Measurements from ENCODE around the gene FABP3. TPM values are rescaled to one million over a fixed set of nuclear protein-coding genes. Genes with fewer than 3 reads are reported as not detected.
A peak's percentile ranks its signal among the peaks of the same experiment; 100 is the strongest.

The FABP3 gene
- total and polyA plus RNA-seq, 2 donors (not counting 1 experiment from before 2014, with no cell fraction given), result 275 to 554 TPM

- H3K36me3 ChIP-seq (ENCODE audit: control insufficient read depth, insufficient read depth, low read length), result peaks cover 5% of the 10 kb centered on the region
- no peak overlapping the region for H3K4me3 ChIP-seq (replicated peaks in 1 of 4; ENCODE audit: control extremely low read depth in 1 of 4, insufficient read depth in 1 of 4, low read depth in 3 of 4, low read length in 4 of 4)
- H3K79me2 ChIP-seq (ENCODE audit: control insufficient read depth, insufficient read depth, low read length), result peaks cover 55% of the 10 kb centered on the region
- no peak overlapping the region for H2AFZ ChIP-seq (ENCODE audit: low read length)
- peaks cover 15% of the 10 kb centered on the region for H3K4me1 ChIP-seq (ENCODE audit: control insufficient read depth, extremely low read depth, insufficient read depth, low read length)
- H4K20me1 ChIP-seq (ENCODE audit: control insufficient read depth, extremely low read depth, insufficient read depth, low read length), result no peaks in the 10 kb centered on the region
- no peak overlapping the region for H3K9ac ChIP-seq (ENCODE audit: insufficient read depth, low read length)
- no peaks in the 10 kb centered on the region for H3K27me3 ChIP-seq (ENCODE audit: control insufficient read depth, insufficient read depth, low read length)
- no peak for DNase-seq (ENCODE audit: low read depth in 2 of 2)
- TF ChIP-seq, protein P1, sequence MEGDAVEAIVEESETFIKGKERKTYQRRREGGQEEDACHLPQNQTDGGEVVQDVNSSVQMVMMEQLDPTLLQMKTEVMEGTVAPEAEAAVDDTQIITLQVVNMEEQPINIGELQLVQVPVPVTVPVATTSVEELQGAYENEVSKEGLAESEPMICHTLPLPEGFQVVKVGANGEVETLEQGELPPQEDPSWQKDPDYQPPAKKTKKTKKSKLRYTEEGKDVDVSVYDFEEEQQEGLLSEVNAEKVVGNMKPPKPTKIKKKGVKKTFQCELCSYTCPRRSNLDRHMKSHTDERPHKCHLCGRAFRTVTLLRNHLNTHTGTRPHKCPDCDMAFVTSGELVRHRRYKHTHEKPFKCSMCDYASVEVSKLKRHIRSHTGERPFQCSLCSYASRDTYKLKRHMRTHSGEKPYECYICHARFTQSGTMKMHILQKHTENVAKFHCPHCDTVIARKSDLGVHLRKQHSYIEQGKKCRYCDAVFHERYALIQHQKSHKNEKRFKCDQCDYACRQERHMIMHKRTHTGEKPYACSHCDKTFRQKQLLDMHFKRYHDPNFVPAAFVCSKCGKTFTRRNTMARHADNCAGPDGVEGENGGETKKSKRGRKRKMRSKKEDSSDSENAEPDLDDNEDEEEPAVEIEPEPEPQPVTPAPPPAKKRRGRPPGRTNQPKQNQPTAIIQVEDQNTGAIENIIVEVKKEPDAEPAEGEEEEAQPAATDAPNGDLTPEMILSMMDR (conservative IDR thresholded peaks at IDR 0.05 in 1 of 2, IDR thresholded peaks at IDR 0.05 in 1 of 2; ENCODE audit: low read depth in 1 of 2, low read length in 2 of 2), result no peak
- TF ChIP-seq EZH2 (IDR thresholded peaks at IDR 0.05; ENCODE audit: low read length, missing control alignments), result no peak
- peak overlapping the region; percentile 92 for H3K4me2 ChIP-seq (ENCODE audit: extremely low read depth, insufficient read depth, low read length)
- no peaks in the 10 kb centered on the region for H3K9me3 ChIP-seq (ENCODE audit: control insufficient read depth, insufficient read depth, low read depth, low read length)
- H3K27ac ChIP-seq (ENCODE audit: insufficient read depth, low read length), result no peak overlapping the region
These were observed 42.8 kb upstream of the FABP3 start for GRCh38 chr1:31415658-31416057.

GRCh38 chr1:31414980-31415370 is 42.1 kb upstream of the FABP3 start:
- no peaks in the 10 kb centered on the region for H3K9me3 ChIP-seq (ENCODE audit: control insufficient read depth, insufficient read depth, low read depth, low read length)
- H3K27ac ChIP-seq (ENCODE audit: insufficient read depth, low read length), result no peak overlapping the region
- H2AFZ ChIP-seq (ENCODE audit: low read length), result no peak overlapping the region
- no peak overlapping the region for H3K9ac ChIP-seq (ENCODE audit: insufficient read depth, low read length)
- peaks cover 48% of the 10 kb centered on the region for H3K79me2 ChIP-seq (ENCODE audit: control insufficient read depth, insufficient read depth, low read length)
- no peaks in the 10 kb centered on the region for H3K27me3 ChIP-seq (ENCODE audit: control insufficient read depth, insufficient read depth, low read length)
- no peak for DNase-seq (ENCODE audit: low read depth in 2 of 2)
- peaks cover 22% of the 10 kb centered on the region for H3K4me1 ChIP-seq (ENCODE audit: control insufficient read depth, extremely low read depth, insufficient read depth, low read length)
- H3K4me2 ChIP-seq (ENCODE audit: extremely low read depth, insufficient read depth, low read length), result peak overlapping the region; percentile 92
- H3K36me3 ChIP-seq (ENCODE audit: control insufficient read depth, insufficient read depth, low read length), result peaks cover 4% of the 10 kb centered on the region
- TF ChIP-seq, protein P1 (conservative IDR thresholded peaks at IDR 0.05 in 1 of 2, IDR thresholded peaks at IDR 0.05 in 1 of 2; ENCODE audit: low read depth in 1 of 2, low read length in 2 of 2), result no peak
- no peak for TF ChIP-seq EZH2 (IDR thresholded peaks at IDR 0.05; ENCODE audit: low read length, missing control alignments)
- peak overlapping the region; percentile 67 to 92 (median 82) for H3K4me3 ChIP-seq (replicated peaks in 1 of 4; ENCODE audit: control extremely low read depth in 1 of 4, insufficient read depth in 1 of 4, low read depth in 3 of 4, low read length in 4 of 4)
- no peaks in the 10 kb centered on the region for H4K20me1 ChIP-seq (ENCODE audit: control insufficient read depth, extremely low read depth, insufficient read depth, low read length)

GRCh38 chr1:31413405-31414001 is 40.6 kb upstream of the FABP3 start:
- H2AFZ ChIP-seq (ENCODE audit: low read length), result peak overlapping the region; percentile 66
- H3K9ac ChIP-seq (ENCODE audit: insufficient read depth, low read length), result peak overlapping the region; percentile 75
- H4K20me1 ChIP-seq (ENCODE audit: control insufficient read depth, extremely low read depth, insufficient read depth, low read length), result no peaks in the 10 kb centered on the region
- H3K9me3 ChIP-seq (ENCODE audit: control insufficient read depth, insufficient read depth, low read depth, low read length), result no peaks in the 10 kb centered on the region
- TF ChIP-seq, protein P1 (conservative IDR thresholded peaks at IDR 0.05 in 1 of 2, IDR thresholded peaks at IDR 0.05 in 1 of 2; ENCODE audit: low read depth in 1 of 2, low read length in 2 of 2), result no peak
- TF ChIP-seq EZH2 (IDR thresholded peaks at IDR 0.05; ENCODE audit: low read length, missing control alignments), result no peak
- H3K4me1 ChIP-seq (ENCODE audit: control insufficient read depth, extremely low read depth, insufficient read depth, low read length), result peaks cover 33% of the 10 kb centered on the region
- peak overlapping the region; percentile 92 for H3K4me2 ChIP-seq (ENCODE audit: extremely low read depth, insufficient read depth, low read length)
- H3K27ac ChIP-seq (ENCODE audit: insufficient read depth, low read length), result peak overlapping the region; percentile 78
- peak; percentile 36 to 58 for DNase-seq (ENCODE audit: low read depth in 2 of 2)
- peaks cover 42% of the 10 kb centered on the region for H3K79me2 ChIP-seq (ENCODE audit: control insufficient read depth, insufficient read depth, low read length)
- H3K36me3 ChIP-seq (ENCODE audit: control insufficient read depth, insufficient read depth, low read length), result peaks cover 4% of the 10 kb centered on the region
- H3K4me3 ChIP-seq (replicated peaks in 1 of 4; ENCODE audit: control extremely low read depth in 1 of 4, insufficient read depth in 1 of 4, low read depth in 3 of 4, low read length in 4 of 4), result peak overlapping the region; percentile 67 to 92 (median 82)
- no peaks in the 10 kb centered on the region for H3K27me3 ChIP-seq (ENCODE audit: control insufficient read depth, insufficient read depth, low read length)

Data from fibroblast of lung (primary cell).